HEK293T (cell line): ENCODE data around the gene SYNGR4.

Experiments
- CTCF ChIA-PET: fragments of 350-600 bp; formaldehyde crosslinking; extraction: SDS; loops from one replicate; lab custom pipeline; 2021; ENCODE audit warnings: antibody characterized with exemption, inconsistent platforms; lab: Yijun Ruan, JAX
- POLR2A ChIA-PET: fragments of 350-600 bp; formaldehyde crosslinking; extraction: SDS; loops from one replicate; lab custom pipeline; 2020; ENCODE audit warnings: antibody characterized with exemption, inconsistent platforms; lab: Yijun Ruan, JAX
- DNase-seq: peaks from one replicate; pipeline ENCODE4 v3.0.0; 2012; ENCODE audit warnings: mixed read lengths; ENCODE audit errors: extremely low spot score
- ARNT ChIP-seq: fragments of 450-650 bp; IDR thresholded peaks from 2 replicates; pipeline ENCODE4 v1.6.1; 2017; ENCODE audit warnings: mild to moderate bottlenecking
- BHLHE40 ChIP-seq: fragments of 450-650 bp; IDR thresholded peaks from 2 replicates; pipeline ENCODE4 v1.6.1; 2016; ENCODE audit warnings: mild to moderate bottlenecking, moderate library complexity, borderline replicate concordance
- CTBP1 ChIP-seq: fragments of 450-650 bp; IDR thresholded peaks from 2 replicates; pipeline ENCODE4 v1.6.1; 2016; ENCODE audit warnings: borderline replicate concordance
- ELF4 ChIP-seq: fragments of 450-650 bp; IDR thresholded peaks from 2 replicates; pipeline ENCODE4 v1.6.1; 2017; ENCODE audit warnings: antibody characterized with exemption
- FOXA1 ChIP-seq: fragments of 450-650 bp; IDR thresholded peaks from 2 replicates; pipeline ENCODE4 v1.6.1; 2016; ENCODE audit warnings: mild to moderate bottlenecking
- FOXK2 ChIP-seq: fragments of 450-650 bp; IDR thresholded peaks from 2 replicates; pipeline ENCODE4 v1.6.1; 2016; ENCODE audit warnings: mild to moderate bottlenecking
- FOXM1 ChIP-seq: fragments of 450-650 bp; IDR thresholded peaks from 2 replicates; pipeline ENCODE4 v1.6.1; 2017; ENCODE audit warnings: mild to moderate bottlenecking, borderline replicate concordance
- HDGF ChIP-seq: fragments of 450-650 bp; IDR thresholded peaks from 2 replicates; pipeline ENCODE4 v1.6.1; 2017; ENCODE audit warnings: antibody characterized with exemption, borderline replicate concordance
- L3MBTL2 ChIP-seq: fragments of 450-650 bp; conservative IDR thresholded peaks from 2 replicates; pipeline ENCODE4 v1.6.1; 2016; ENCODE audit warnings: mild to moderate bottlenecking
- LEF1 ChIP-seq: fragments of 450-650 bp; IDR thresholded peaks from 2 replicates; pipeline ENCODE4 v1.6.1; 2017; ENCODE audit warnings: mild to moderate bottlenecking, borderline replicate concordance
- NFRKB ChIP-seq: fragments of 450-650 bp; IDR thresholded peaks from 2 replicates; pipeline ENCODE4 v1.6.1; 2016; ENCODE audit warnings: mild to moderate bottlenecking, moderate library complexity
- SP1 ChIP-seq: fragments of 450-650 bp; IDR thresholded peaks from 2 replicates; pipeline ENCODE4 v1.6.1; 2017
- SUZ12 ChIP-seq: fragments of 450-650 bp; IDR thresholded peaks from 2 replicates; pipeline ENCODE4 v1.6.1; 2016; ENCODE audit warnings: mild to moderate bottlenecking
- TARDBP ChIP-seq: fragments of 450-650 bp; IDR thresholded peaks from 2 replicates; pipeline ENCODE4 v1.6.1; 2016
- ZNF384 ChIP-seq: fragments of 450-650 bp; IDR thresholded peaks from 2 replicates; pipeline ENCODE4 v1.6.1; 2016
- TF ChIP-seq, protein P1 (sequence below): fragments of 450-650 bp; IDR thresholded peaks from 2 replicates; pipeline ENCODE4 v1.6.1; 2016

Gene SYNGR4

GRCh38 chr19:48397263-48398101 is 33.3 kb downstream of the SYNGR4 start:
- POLR2A ChIA-PET = no interaction called here
- no peak for TF ChIP-seq FOXK2
- no peak for TF ChIP-seq BHLHE40
- no peak for TF ChIP-seq L3MBTL2
- CTCF ChIA-PET = no interaction called here
- DNase-seq = no peak

DNA sequence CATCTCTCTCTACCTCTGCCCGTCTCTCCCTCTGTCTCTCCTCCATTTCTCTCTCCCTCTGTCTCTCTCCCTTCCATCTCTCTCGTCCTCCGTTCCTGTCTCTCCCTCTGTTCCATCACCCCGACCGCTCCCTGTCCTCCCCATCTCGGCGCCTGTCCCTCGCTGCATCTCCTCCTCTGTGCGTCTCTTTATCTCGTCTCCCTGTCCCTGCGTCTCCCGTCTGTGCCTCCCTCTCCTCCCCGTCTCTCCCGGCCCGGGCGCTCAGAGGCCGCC is 33.9 kb downstream of the SYNGR4 start:
- no peak for TF ChIP-seq FOXK2
- no peak for TF ChIP-seq LEF1
- no peak for TF ChIP-seq ELF4
- TF ChIP-seq BHLHE40 = no peak
- no peak for TF ChIP-seq FOXA1
- TF ChIP-seq L3MBTL2 = no peak
- no peak for TF ChIP-seq ZNF384
- TF ChIP-seq CTBP1 = no peak
- TF ChIP-seq NFRKB = no peak
- TF ChIP-seq ARNT = no peak
- no peak for TF ChIP-seq TARDBP
- TF ChIP-seq SP1 = no peak
- no peak for TF ChIP-seq SUZ12
- no peak for TF ChIP-seq HDGF
- TF ChIP-seq, protein P1, sequence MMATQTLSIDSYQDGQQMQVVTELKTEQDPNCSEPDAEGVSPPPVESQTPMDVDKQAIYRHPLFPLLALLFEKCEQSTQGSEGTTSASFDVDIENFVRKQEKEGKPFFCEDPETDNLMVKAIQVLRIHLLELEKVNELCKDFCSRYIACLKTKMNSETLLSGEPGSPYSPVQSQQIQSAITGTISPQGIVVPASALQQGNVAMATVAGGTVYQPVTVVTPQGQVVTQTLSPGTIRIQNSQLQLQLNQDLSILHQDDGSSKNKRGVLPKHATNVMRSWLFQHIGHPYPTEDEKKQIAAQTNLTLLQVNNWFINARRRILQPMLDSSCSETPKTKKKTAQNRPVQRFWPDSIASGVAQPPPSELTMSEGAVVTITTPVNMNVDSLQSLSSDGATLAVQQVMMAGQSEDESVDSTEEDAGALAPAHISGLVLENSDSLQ = no peak
- TF ChIP-seq FOXM1 = no peak
- no peak for DNase-seq

DNA sequence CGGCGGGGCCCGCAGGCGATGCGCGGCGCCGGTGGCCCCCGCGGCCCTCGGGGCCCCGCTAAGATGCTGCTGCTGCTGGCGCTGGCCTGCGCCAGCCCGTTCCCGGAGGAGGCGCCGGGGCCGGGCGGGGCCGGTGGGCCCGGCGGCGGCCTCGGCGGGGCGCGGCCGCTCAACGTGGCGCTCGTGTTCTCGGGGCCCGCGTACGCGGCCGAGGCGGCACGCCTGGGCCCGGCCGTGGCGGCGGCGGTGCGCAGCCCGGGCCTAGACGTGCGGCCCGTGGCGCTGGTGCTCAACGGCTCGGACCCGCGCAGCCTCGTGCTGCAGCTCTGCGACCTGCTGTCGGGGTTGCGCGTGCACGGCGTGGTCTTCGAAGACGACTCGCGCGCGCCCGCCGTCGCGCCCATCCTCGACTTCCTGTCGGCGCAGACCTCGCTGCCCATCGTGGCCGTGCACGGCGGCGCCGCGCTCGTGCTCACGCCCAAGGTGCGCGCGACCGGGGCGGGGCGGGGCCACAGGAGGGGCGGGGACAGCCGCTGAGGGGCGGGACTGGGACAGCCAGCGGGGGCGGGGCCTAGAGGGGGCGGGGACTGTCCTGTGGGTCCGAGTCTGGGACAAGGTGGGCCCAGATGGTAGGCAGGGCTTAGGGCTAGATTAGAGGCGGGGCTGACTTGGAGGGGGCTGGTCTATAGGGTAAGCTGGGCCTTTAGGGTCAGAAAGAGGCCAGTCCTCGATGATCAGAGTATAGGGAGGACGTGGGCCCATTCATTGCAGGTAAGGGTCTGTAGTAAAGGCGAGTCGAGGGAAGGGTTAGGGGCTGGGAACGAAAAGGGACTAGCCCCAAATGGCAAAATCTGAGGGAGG is 34.4 kb downstream of the SYNGR4 start:
- CTCF ChIA-PET = no interaction called here
- POLR2A ChIA-PET = interaction anchor here (2.6 kb wide), 1 partner anchor 8 kb away, joined by 31 read pairs; the partner anchor contains the start of gene KDELR1
- DNase-seq = peak; percentile 73
- TF ChIP-seq LEF1 = no peak
- TF ChIP-seq SP1 = no peak
- TF ChIP-seq ELF4 = no peak
- no peak for TF ChIP-seq FOXA1
- TF ChIP-seq BHLHE40 = no peak
- no peak for TF ChIP-seq L3MBTL2
- no peak for TF ChIP-seq ZNF384
- no peak for TF ChIP-seq CTBP1
- TF ChIP-seq, protein P1 = no peak
- TF ChIP-seq NFRKB = no peak
- TF ChIP-seq TARDBP = no peak
- no peak for TF ChIP-seq ARNT
- no peak for TF ChIP-seq FOXK2
- no peak for TF ChIP-seq FOXM1
- TF ChIP-seq SUZ12 = no peak

More for the DNA sequence above, 33.9 kb downstream of the SYNGR4 start:
- CTCF ChIA-PET = no interaction called here
- POLR2A ChIA-PET = no interaction called here

- ChIA-PET CTCF (interaction anchor here (1.4 kb wide), 1 partner anchor 9 kb away, joined by 10 read pairs; the partner anchor contains the start of gene KDELR1), POLR2A (interaction anchor here (0.6 to 2.6 kb wide), 15 partner anchors 9 to 184 kb away, joined by 3 to 31 read pairs (median 5); partner anchors contain the start of genes GRWD1, KDELR1, SYNGR4 and TMEM143)
- TF ChIP-seq, protein P1 = no peak
- no peak for TF ChIP-seq TARDBP
- no peak; the same call in 1 of the 2 replicates for TF ChIP-seq SP1
- no peak for TF ChIP-seq ARNT
- peak; percentile 72 for TF ChIP-seq L3MBTL2
- DNase-seq = peak; percentile 81
These were observed 36.0 kb downstream of the SYNGR4 start for GRCh38 chr19:48400018-48400742.

- POLR2A ChIA-PET = interaction anchor here (1.0 to 2.2 kb wide), 3 partner anchors 9 to 38 kb away, joined by 3 to 14 read pairs (median 8); partner anchors contain the start of genes SYNGR4 and TMEM143
- no peak for DNase-seq
These were observed 37.1 kb downstream of the SYNGR4 start for GRCh38 chr19:48401287-48401686.

More at GRCh38 chr19:48401287-48401686, 37.1 kb downstream of the SYNGR4 start:
- TF ChIP-seq L3MBTL2 = no peak
- TF ChIP-seq FOXM1 = no peak
- TF ChIP-seq CTBP1 = no peak
- no peak for TF ChIP-seq SUZ12
- CTCF ChIA-PET = interaction anchor here (0.8 to 2.4 kb wide), 2 partner anchors 10 to 80 kb away, joined by 5 read pairs; partner anchors contain the start of gene KDELR1
